Measurements from ENCODE around the gene NUDT8. TPM values are rescaled to one million over a fixed set of nuclear protein-coding genes. Genes with fewer than 3 reads are reported as not detected.
A peak's percentile ranks its signal among the peaks of the same experiment; 100 is the strongest.

Gene NUDT8
- polyA plus RNA-seq, 2 of the 4 experiments (the other 2 are of a cell fraction), result 1.8 to 5.6 TPM

GRCh38 chr11:67666676-67667489, 37.1 kb upstream of the NUDT8 start:
- peak; percentile 31 to 43; a peak in 3 of 6 replicates for ATAC-seq

GRCh38 chr11:67666303-67666645, 36.5 kb upstream of the NUDT8 start:
- FAIRE-seq, result no peak
- ChIA-PET CTCF (interaction anchor here (0.6 to 13.0 kb wide), 10 partner anchors 8 to 125 kb away, joined by 3 to 150 read pairs (median 3); partner anchors contain the start of gene NUDT8), POLR2A (no interaction called here)
- 84% methylated on average over 7 of the region's 11 CpGs for WGBS (ENCODE audit: missing lambda C conversion rate)
- Histone ChIP-seq H3K9me3 (no peaks in the 10 kb centered on the region), H3K27ac (no peak overlapping the region), H3K4me1 (no peaks in the 10 kb centered on the region), H3K4me2 (no peak overlapping the region), H3K4me3 (no peak overlapping the region)
- no peak for DNase-seq (ENCODE audit: low read depth in 1 of 2, low spot score in 1 of 2)
- no peak for ATAC-seq
- TF ChIP-seq HOXB13 (CRISPR knock-in tag; IDR thresholded peaks at IDR 0.05; ENCODE audit: low read depth), result no peak
- TF ChIP-seq ZNF302 (CRISPR knock-in tag; IDR thresholded peaks at IDR 0.05), result no peak
- TF ChIP-seq TP53 (CRISPR knock-in tag; IDR thresholded peaks at IDR 0.05), result no peak
- no peak for TF ChIP-seq JUNB (IDR thresholded peaks at IDR 0.05)
- no peak for TF ChIP-seq REST (IDR thresholded peaks at IDR 0.05)
- no peak for TF ChIP-seq EHF (CRISPR knock-in tag; IDR thresholded peaks at IDR 0.05)
- no peak for TF ChIP-seq CHD4 (IDR thresholded peaks at IDR 0.05; ENCODE audit: borderline replicate concordance)
- no peak for TF ChIP-seq ZFP36 (IDR thresholded peaks at IDR 0.05; ENCODE audit: borderline replicate concordance, partially characterized antibody)

More at GRCh38 chr11:67666676-67667489, 37.1 kb upstream of the NUDT8 start:
- H3K27ac ChIP-seq, result no peak overlapping the region
- TF ChIP-seq HMGXB4 (CRISPR knock-in tag; IDR thresholded peaks at IDR 0.05; ENCODE audit: borderline replicate concordance) (no peak), CBX2 (IDR thresholded peaks at IDR 0.05; ENCODE audit: borderline replicate concordance, low read depth) (no peak), CEBPB (IDR thresholded peaks at IDR 0.05) (no peak), RCOR1 (IDR thresholded peaks at IDR 0.05; ENCODE audit: low read depth, low read length) (no peak), NR3C1 (IDR thresholded peaks at IDR 0.05) (no peak), REST (IDR thresholded peaks at IDR 0.05) (no peak), POLR2A (IDR thresholded peaks at IDR 0.05; ENCODE audit: low read length) (no peak), RFX5 (IDR thresholded peaks at IDR 0.05) (no peak), NPAS2 (CRISPR knock-in tag; IDR thresholded peaks at IDR 0.05; ENCODE audit: borderline replicate concordance) (no peak), BCL3 (IDR thresholded peaks at IDR 0.05) (no peak), SREBF2 (IDR thresholded peaks at IDR 0.05) (no peak), CHD4 (IDR thresholded peaks at IDR 0.05; ENCODE audit: borderline replicate concordance) (no peak), CBX8 (IDR thresholded peaks at IDR 0.05) (no peak), BHLHE40 (IDR thresholded peaks at IDR 0.05; ENCODE audit: low read depth, low read length) (no peak), FOXS1 (CRISPR knock-in tag; IDR thresholded peaks at IDR 0.05) (no peak), SMC3 (IDR thresholded peaks at IDR 0.05) (no peak)
- 68% methylated on average over 16 of the region's 20 CpGs for WGBS (ENCODE audit: missing lambda C conversion rate)
- H3K4me2 ChIP-seq, result no peak overlapping the region
- CTCF ChIA-PET, result interaction anchor here (0.6 to 13.0 kb wide), 14 partner anchors 7 to 124 kb away, joined by 3 to 150 read pairs (median 3); partner anchors contain the start of genes ACY3 and NUDT8
- no peaks in the 10 kb centered on the region for H3K9me3 ChIP-seq
- POLR2A ChIA-PET, result no interaction called here
- DNase-seq (ENCODE audit: low read depth in 1 of 2, low spot score in 1 of 2) (no peak), FAIRE-seq (no peak)
- no peak overlapping the region for H3K4me3 ChIP-seq
- H3K4me1 ChIP-seq, result no peaks in the 10 kb centered on the region

Data from A549 (cell line).